Karpas-422 (cell line): ENCODE measurements around the gene TAL2. TPM values are rescaled to one million over a fixed set of nuclear protein-coding genes. Genes with fewer than 3 reads are reported as not detected.

ENCODE experiments used
- DNase-seq: peaks from one replicate; pipeline ENCODE4 v3.0.0-alpha.2; 2015
- H2AFZ ChIP-seq: fragments of 200-600 bp; sonication (generic); 2 replicates; pipeline ENCODE4 v1.6.1; 2014; ENCODE audit warnings: antibody characterized with exemption, low read length, mixed read lengths
- H3K27ac ChIP-seq: fragments of 200-600 bp; sonication (generic); 2 replicates; pipeline ENCODE4 v1.5.1; 2014; ENCODE audit warnings: mild to moderate bottlenecking, low read length, moderate library complexity
- H3K27me3 ChIP-seq: fragments of 200-600 bp; sonication (generic); 2 replicates; pipeline ENCODE4 v1.6.1; 2014; ENCODE audit warnings: low read length, mixed read lengths
- H3K36me3 ChIP-seq: fragments of 200-600 bp; sonication (generic); 2 replicates; pipeline ENCODE4 v1.6.1; 2014; ENCODE audit warnings: low read length, mixed read lengths; ENCODE audit not compliant: insufficient read depth
- H3K4me1 ChIP-seq: fragments of 200-600 bp; sonication (generic); 2 replicates; pipeline ENCODE4 v1.6.1; 2014; ENCODE audit warnings: mild to moderate bottlenecking, low read length, mixed read lengths
- H3K4me2 ChIP-seq: fragments of 200-600 bp; sonication (generic); 2 replicates; pipeline ENCODE4 v1.6.1; 2014; ENCODE audit warnings: low read length, low read depth, mild to moderate bottlenecking; ENCODE audit not compliant: poor library complexity, severe bottlenecking
- H3K4me3 ChIP-seq: fragments of 200-600 bp; sonication (generic); 2 replicates; pipeline ENCODE4 v1.5.1; 2014; ENCODE audit warnings: mild to moderate bottlenecking, antibody characterized with exemption, low read length, mixed read lengths
- H3K79me2 ChIP-seq: fragments of 200-600 bp; sonication (generic); 2 replicates; pipeline ENCODE4 v1.6.1; 2014; ENCODE audit warnings: mild to moderate bottlenecking, low read length, mixed read lengths
- H3K9ac ChIP-seq: fragments of 200-600 bp; sonication (generic); 2 replicates; pipeline ENCODE4 v1.6.0; 2014; ENCODE audit warnings: low read length
- H3K9me2 ChIP-seq: fragments of 200-600 bp; sonication (generic), shearing (Covaris generic); replicated peaks from 2 replicates; pipeline ENCODE4 v1.6.0; 2014; ENCODE audit warnings: mild to moderate bottlenecking, low read length, moderate library complexity; ENCODE audit not compliant: insufficient read depth
- H3K9me3 ChIP-seq: fragments of 300-700, 200-600 bp; sonication (generic); 2 replicates; pipeline ENCODE4 v1.6.1; 2014; ENCODE audit warnings: low read length, mixed read lengths
- H4K20me1 ChIP-seq: fragments of 200-600 bp; sonication (generic); 2 replicates; pipeline ENCODE4 v1.6.1; 2014; ENCODE audit warnings: mild to moderate bottlenecking, antibody characterized with exemption, low read length, low read depth; ENCODE audit not compliant: insufficient read depth
- total RNA-seq: library from RNA; depleted of rRNA; stranded (reverse); fragments of >200 nt; shearing (Covaris generic); gene quantifications from 2 replicates; pipeline ENCODE4 v1.2.3, GENCODE V29; 2014; ENCODE audit warnings: low replicate concordance

TAL2 gene
- total RNA-seq, 1 experiment from 2014 or later = 4.1 TPM

DNA sequence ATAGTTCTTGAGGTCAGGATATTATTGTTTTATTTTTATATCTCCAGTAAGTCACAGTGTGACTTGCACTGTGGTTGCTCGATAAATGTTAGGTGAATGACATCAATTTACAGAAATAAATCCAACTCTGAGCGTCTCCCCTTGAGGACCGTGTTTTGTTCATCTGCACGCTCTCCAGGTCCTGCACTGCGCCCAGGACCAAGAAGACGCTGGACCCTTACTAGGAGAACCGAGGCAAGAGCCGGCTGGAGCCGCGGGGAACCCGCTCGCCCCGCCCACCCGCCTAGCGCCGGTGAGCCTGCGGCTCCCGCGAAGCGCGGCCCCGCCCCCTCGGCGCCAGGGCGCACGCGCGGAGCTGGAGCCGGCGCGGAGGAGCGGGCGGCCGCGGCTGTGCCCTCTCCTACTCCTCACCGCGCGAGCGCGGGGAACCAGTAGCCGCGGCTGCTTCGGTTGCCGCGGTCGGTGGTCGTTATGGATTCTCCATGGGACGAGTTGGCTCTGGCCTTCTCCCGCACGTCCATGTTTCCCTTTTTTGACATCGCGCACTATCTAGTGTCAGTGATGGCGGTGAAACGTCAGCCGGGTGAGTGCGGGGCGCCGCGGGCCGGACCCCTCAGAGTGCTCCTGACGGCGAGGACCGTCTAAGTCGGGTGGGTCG lies 32.1 kb downstream of the TAL2 start, which contains the start of gene TMEM38B:
Gene TMEM38B (plus strand): TSS at position 352 of the 658 bp plus-strand sequence. CDS start 120 bp downstream, at position 472.
- peaks cover 37% of the 10 kb centered on the region for H3K36me3 ChIP-seq
- no peaks in the 10 kb centered on the region for H3K27me3 ChIP-seq
- H3K79me2 ChIP-seq = peaks cover 48% of the 10 kb centered on the region
- H3K9me3 ChIP-seq = no peaks in the 10 kb centered on the region
- H2AFZ ChIP-seq = peak within 1 kb of the TSS; percentile 45; the same call in 1 of the 2 replicates
- peaks cover 78% of the 10 kb centered on the region for H3K4me1 ChIP-seq
- peak within 1 kb of the TSS; percentile 91 for H3K9ac ChIP-seq
- H3K4me3 ChIP-seq = peak within 1 kb of the TSS; percentile 92
- DNase-seq = peak; percentile 94
- peak within 1 kb of the TSS; percentile 85 for H3K27ac ChIP-seq
- H3K9me2 ChIP-seq = no peaks in the 10 kb centered on the region
- peak within 1 kb of the TSS; percentile 95 for H3K4me2 ChIP-seq
- H4K20me1 ChIP-seq = peaks cover 11% of the 10 kb centered on the region

DNA sequence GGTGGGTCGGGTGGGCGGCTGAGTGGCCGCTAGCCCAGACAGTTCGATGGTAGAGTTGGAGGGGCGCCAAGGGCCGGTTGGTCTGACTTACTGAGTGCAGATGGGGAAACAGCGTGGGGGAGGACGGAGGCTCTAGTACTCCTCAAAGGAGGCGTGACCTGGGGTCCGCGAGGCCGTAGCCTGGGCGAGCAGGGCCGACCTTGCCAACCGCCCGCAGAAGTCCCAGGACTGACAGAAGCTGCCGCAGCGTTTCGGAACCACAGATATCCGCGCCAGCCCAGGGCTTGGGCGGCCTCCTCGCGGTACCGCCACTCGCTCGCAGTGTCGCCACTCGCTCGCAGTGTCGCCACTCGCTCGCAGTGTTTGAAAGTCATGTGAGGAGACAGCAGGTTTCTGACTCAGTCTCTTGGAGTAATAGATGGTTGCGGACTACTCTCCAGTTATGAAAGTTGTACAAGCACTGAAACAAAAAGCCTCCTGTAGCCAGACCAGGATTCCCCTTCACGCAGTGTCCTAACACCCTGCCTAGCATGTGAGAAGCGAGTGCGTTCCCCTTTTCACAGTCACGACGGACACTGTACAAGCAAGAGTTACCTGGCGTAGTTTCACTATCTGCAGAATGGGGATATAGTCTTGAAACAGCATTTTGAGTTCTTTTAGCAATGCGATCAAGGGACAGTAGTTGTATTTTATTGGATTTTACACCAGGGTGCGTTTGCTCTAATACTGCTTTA lies 32.8 kb downstream of the TAL2 start:
- Histone ChIP-seq H3K27ac (peak overlapping the region; percentile 85), H3K36me3 (peaks cover 44% of the 10 kb centered on the region), H3K4me3 (peak overlapping the region; percentile 92), H3K79me2 (peaks cover 55% of the 10 kb centered on the region), H3K9ac (peak overlapping the region; percentile 91), H3K27me3 (no peaks in the 10 kb centered on the region), H3K9me3 (no peaks in the 10 kb centered on the region), H3K9me2 (no peaks in the 10 kb centered on the region), H3K4me1 (peaks cover 78% of the 10 kb centered on the region), H2AFZ (no peak overlapping the region), H4K20me1 (peaks cover 11% of the 10 kb centered on the region), H3K4me2 (peak overlapping the region; percentile 95)
- DNase-seq = peak; percentile 84

DNA sequence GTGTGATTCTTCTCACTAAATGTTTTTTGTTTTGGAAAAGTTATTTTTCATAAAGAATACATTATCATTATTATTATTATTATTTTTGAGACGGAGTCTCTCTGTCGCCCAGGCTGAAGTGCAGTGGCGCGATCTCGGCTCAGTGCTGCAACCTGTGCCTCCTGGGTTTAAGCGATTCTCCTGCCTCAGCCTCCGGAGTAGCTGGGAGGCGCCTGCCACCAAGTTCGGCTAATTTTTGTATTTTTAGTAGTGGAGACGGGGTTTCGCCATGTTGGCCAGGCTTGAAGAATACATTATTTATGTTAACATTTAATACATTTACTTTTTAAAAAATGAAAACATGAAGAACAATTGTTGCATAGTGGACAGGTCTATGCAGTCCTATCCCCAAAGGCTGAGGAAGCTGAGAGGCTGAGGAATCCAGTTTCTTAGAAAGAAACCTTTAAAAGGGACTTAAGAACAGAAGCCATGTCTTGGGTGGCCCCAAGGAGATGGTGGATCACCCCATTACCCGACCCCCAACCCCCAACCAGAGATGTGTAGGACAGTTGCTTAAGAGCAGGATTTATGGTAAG lies 34.0 kb downstream of the TAL2 start:
- no peaks in the 10 kb centered on the region for H3K9me3 ChIP-seq
- H3K4me2 ChIP-seq = peak overlapping the region; percentile 95
- peak overlapping the region; percentile 85 for H3K27ac ChIP-seq
- peak overlapping the region; percentile 92 for H3K4me3 ChIP-seq
- no peak overlapping the region for H2AFZ ChIP-seq
- no peak for DNase-seq
- peaks cover 57% of the 10 kb centered on the region for H3K36me3 ChIP-seq
- H3K79me2 ChIP-seq = peaks cover 68% of the 10 kb centered on the region
- peak overlapping the region; percentile 91 for H3K9ac ChIP-seq
- no peaks in the 10 kb centered on the region for H3K27me3 ChIP-seq
- H3K9me2 ChIP-seq = no peaks in the 10 kb centered on the region
- H4K20me1 ChIP-seq = peaks cover 19% of the 10 kb centered on the region
- H3K4me1 ChIP-seq = peaks cover 78% of the 10 kb centered on the region

DNA sequence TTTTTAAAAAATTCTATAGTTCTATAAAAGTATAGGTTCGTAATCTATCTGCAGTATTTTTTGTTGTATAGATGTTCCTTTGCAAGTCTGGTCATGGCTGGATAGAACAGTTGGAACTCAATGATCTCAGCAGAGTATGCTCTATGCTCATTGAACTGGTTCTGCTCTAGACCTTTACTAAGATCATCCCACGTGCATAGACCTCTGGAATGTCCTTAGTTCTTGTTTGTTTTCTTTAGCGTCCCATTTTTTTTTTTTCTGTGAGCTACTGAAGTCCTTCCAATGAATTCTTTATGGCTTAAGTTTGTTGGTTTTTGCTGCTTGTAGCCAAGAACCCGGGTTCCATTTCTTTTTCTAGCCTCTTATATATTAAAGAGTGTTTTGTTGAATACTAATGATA lies 35.6 kb downstream of the TAL2 start:
- peak overlapping the region; percentile 85 for H3K27ac ChIP-seq
- no peaks in the 10 kb centered on the region for H3K27me3 ChIP-seq
- peaks cover 64% of the 10 kb centered on the region for H3K4me1 ChIP-seq
- H3K9me2 ChIP-seq = no peaks in the 10 kb centered on the region
- peaks cover 72% of the 10 kb centered on the region for H3K36me3 ChIP-seq
- H3K4me3 ChIP-seq = peak overlapping the region; percentile 92
- DNase-seq = no peak
- H3K9me3 ChIP-seq = no peaks in the 10 kb centered on the region
- no peak overlapping the region for H3K9ac ChIP-seq
- peak overlapping the region; percentile 95 for H3K4me2 ChIP-seq
- peaks cover 84% of the 10 kb centered on the region for H3K79me2 ChIP-seq
- H2AFZ ChIP-seq = no peak overlapping the region
- H4K20me1 ChIP-seq = peaks cover 32% of the 10 kb centered on the region

DNA sequence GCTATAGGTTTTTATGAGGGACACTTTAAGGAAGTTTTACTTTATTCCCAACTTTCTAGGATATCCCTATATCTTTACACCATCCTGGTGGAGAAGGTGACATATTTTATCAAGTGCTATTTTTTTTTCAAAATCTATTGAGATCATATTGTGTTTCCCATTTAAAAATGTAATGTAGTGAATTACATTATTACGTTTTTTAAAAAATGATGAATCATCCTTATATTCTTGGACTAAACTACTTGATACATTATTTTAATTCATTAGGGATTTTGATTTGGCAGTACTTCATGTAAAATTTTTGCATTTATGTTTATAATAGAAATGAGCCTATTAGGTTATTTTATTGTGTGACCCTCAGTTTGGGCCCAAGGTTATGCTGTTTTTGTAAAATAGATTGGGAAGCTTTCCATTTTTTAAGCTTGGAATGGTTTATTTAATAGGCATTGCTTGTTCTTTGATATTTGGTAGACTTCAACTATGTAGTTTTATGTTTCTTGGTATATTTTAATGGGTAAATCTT lies 36.2 kb downstream of the TAL2 start:
- no peak for DNase-seq
- Histone ChIP-seq H3K4me1 (peaks cover 59% of the 10 kb centered on the region), H2AFZ (no peak overlapping the region), H3K9me2 (no peaks in the 10 kb centered on the region), H3K27ac (peak overlapping the region; percentile 85), H3K27me3 (no peaks in the 10 kb centered on the region), H3K9ac (no peak overlapping the region), H3K79me2 (peaks cover 88% of the 10 kb centered on the region), H3K4me2 (peak overlapping the region; percentile 95), H3K4me3 (peak overlapping the region; percentile 92), H4K20me1 (peaks cover 34% of the 10 kb centered on the region), H3K9me3 (no peaks in the 10 kb centered on the region), H3K36me3 (peaks cover 74% of the 10 kb centered on the region)

DNA sequence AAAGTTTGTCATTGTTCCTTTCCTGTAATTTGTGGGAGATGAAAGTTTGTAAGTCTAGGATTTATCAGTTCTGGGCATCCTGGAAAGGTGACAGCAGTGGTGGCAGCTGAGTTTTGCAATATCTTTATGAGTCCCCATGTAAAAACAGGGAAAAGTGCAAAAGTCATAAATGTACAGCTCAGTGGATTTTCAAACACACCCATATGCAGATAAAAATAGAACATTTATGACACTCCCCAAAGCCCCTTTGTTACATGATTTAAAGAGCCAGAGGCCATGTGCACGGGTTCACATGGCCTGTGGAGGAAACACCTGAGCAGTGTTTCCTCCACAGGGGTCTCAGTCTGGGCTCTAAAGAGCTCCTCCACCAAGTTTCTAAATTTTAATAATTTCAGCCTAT lies 38.4 kb downstream of the TAL2 start:
- DNase-seq = no peak
- no peak overlapping the region for H3K9ac ChIP-seq
- peaks cover 59% of the 10 kb centered on the region for H3K4me1 ChIP-seq
- peaks cover 96% of the 10 kb centered on the region for H3K79me2 ChIP-seq
- peaks cover 80% of the 10 kb centered on the region for H3K36me3 ChIP-seq
- H3K27me3 ChIP-seq = no peaks in the 10 kb centered on the region
- H4K20me1 ChIP-seq = peaks cover 43% of the 10 kb centered on the region
- no peaks in the 10 kb centered on the region for H3K9me3 ChIP-seq
- peak overlapping the region; percentile 95 for H3K4me2 ChIP-seq
- H3K27ac ChIP-seq = peak overlapping the region; percentile 40
- no peaks in the 10 kb centered on the region for H3K9me2 ChIP-seq
- no peak overlapping the region for H2AFZ ChIP-seq
- H3K4me3 ChIP-seq = no peak overlapping the region

DNA sequence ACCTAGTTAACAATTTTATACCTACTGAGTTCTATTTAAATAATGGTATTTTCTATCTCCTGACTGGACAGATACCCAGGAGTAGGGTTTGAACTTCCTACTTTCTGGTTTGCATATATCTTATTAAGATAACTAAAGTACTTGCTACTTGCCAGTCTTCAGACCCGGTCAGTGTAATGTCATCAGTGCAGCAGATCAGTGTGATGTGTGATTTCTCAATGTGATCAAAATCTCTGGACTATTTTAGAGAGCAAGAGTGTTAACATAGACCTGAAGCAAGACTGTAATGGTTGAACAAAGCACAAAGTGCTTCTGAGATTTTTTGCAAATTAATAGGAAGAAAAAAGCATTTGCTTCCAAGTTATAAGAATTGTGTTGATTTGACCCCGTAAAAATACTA lies 38.9 kb downstream of the TAL2 start:
- Histone ChIP-seq H3K9ac (no peak overlapping the region), H3K9me3 (no peaks in the 10 kb centered on the region), H3K27ac (peak overlapping the region; percentile 40)

DNA sequence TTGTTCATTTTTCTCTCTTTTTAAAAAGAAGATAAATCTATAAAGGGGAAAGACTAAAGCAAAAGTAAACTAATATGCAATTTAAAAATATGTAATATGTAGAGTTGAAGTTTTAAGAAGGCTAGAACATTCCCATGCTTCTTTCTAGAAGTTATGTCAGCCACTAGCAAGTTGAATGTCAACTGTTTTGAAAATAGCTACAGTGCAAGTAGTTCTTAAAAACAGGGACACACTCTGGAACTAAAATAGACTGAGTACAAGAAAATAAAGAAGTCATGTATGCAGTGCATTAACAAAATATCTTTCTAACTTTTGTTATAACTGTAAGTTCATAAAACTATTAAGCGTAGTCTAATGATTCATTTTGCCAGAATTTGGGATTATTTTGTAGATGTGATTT lies 40.0 kb downstream of the TAL2 start:
- H3K9me3 ChIP-seq = no peaks in the 10 kb centered on the region
- no peak overlapping the region for H3K9ac ChIP-seq
- peaks cover 83% of the 10 kb centered on the region for H3K36me3 ChIP-seq
- H3K27me3 ChIP-seq = no peaks in the 10 kb centered on the region
- peaks cover 59% of the 10 kb centered on the region for H3K4me1 ChIP-seq
- H3K79me2 ChIP-seq = peaks cover 95% of the 10 kb centered on the region
- no peaks in the 10 kb centered on the region for H3K9me2 ChIP-seq
- no peak for DNase-seq
- H3K27ac ChIP-seq = no peak overlapping the region
- H2AFZ ChIP-seq = no peak overlapping the region
- no peak overlapping the region for H3K4me3 ChIP-seq
- peaks cover 43% of the 10 kb centered on the region for H4K20me1 ChIP-seq
- H3K4me2 ChIP-seq = no peak overlapping the region

More for the DNA sequence above, 38.9 kb downstream of the TAL2 start:
- Histone ChIP-seq H3K4me2 (no peak overlapping the region), H3K4me3 (no peak overlapping the region), H3K27me3 (no peaks in the 10 kb centered on the region), H3K9me2 (no peaks in the 10 kb centered on the region), H3K36me3 (peaks cover 81% of the 10 kb centered on the region), H3K79me2 (peaks cover 96% of the 10 kb centered on the region), H2AFZ (no peak overlapping the region), H4K20me1 (peaks cover 45% of the 10 kb centered on the region), H3K4me1 (peaks cover 61% of the 10 kb centered on the region)
- DNase-seq = no peak
